GM12892 (cell line): ENCODE measurements around the gene HLA-DQB2. TPM values are rescaled to one million over a fixed set of nuclear protein-coding genes. Genes with fewer than 3 reads are reported as not detected.
"Not testable (repeated sequence)": the region's sequence is repeated elsewhere in the genome, so short reads cannot be mapped to it uniquely, and the experiment has no call there.

Experiments
- DNase-seq: peaks from one replicate; pipeline ENCODE4 v3.0.0; 2011; ENCODE audit not compliant: insufficient read length
- FAIRE-seq: peaks from 2 replicates; lab custom pipeline; 2011; peaks lifted over from hg19 to GRCh38; lab: Jason Lieb, UNC
- POLR2A ChIP-seq: IDR thresholded peaks from 2 replicates; pipeline ENCODE4 v1.6.1; 2011; ENCODE audit warnings: low read depth, low read length, control low read depth
- POLR2AphosphoS5 ChIP-seq: IDR thresholded peaks from 2 replicates; pipeline ENCODE4 v1.6.1; 2011; ENCODE audit warnings: low read depth, low read length, control low read depth
- TAF1 ChIP-seq: IDR thresholded peaks from 2 replicates; pipeline ENCODE4 v1.6.1; 2011; ENCODE audit warnings: low read depth, mild to moderate bottlenecking, control low read depth, low read length, borderline replicate concordance
- polyA plus RNA-seq: library from polyadenylated mRNA; unstranded; fragments of >200 nt; gene quantifications from one replicate; pipeline ENCODE4 v1.2.1, GENCODE V29; 2012; ENCODE audit warnings: missing spikeins, inconsistent platforms; ENCODE audit not compliant: missing spikeins

Gene HLA-DQB2
- 0.78 TPM for polyA plus RNA-seq

DNA sequence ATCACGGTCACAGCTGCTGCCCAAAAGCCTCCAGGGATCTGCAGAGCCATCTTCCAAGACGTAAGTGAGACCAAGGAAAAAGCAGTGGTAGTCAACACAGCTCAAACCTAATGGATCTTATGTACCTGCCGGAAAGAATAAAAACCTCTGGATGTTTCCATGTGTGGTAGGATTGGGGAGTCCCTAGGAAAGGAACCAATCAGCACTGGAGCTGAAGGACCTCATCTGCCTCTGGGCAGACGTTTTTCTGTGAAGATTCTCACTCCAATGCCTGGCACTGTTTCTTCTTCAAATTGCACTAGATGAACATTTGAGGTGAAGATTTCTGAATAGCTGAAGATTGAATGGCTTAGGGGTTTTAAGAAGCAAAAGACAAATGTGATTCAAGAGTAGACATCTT, at the start of gene HLA-DQB2:
HLA-DQB2 (minus strand) TSS at position 112 of the 400 bp plus-strand sequence; CDS start at position 50, 62 bp downstream.
- FAIRE-seq (no peak), DNase-seq (no peak)
- TF ChIP-seq TAF1 (no peak), POLR2A (no peak), POLR2AphosphoS5 (no peak)

DNA sequence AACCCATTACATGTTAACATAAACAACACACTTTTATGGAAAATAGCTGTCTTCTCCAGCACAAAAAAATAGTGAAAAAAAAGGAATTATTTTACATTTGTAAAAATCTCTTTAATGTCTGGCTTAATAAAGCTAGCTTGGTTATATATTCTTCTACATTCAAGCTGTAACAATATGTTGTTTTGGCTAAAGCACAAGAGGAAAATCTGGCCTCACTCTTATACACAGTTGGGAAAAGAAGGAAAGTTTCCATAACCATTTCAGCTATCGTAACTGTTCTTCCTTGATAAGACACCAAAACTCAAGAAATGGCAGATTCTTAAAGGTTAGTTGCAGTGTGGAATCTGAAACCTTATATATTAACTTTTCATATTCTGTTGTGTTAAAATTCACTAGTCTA, 45.8 kb upstream of the HLA-DQB2 start:
- no peak for FAIRE-seq
- no peak for DNase-seq
- no peak for TF ChIP-seq POLR2AphosphoS5
- TF ChIP-seq TAF1: no peak
- no peak for TF ChIP-seq POLR2A

DNA sequence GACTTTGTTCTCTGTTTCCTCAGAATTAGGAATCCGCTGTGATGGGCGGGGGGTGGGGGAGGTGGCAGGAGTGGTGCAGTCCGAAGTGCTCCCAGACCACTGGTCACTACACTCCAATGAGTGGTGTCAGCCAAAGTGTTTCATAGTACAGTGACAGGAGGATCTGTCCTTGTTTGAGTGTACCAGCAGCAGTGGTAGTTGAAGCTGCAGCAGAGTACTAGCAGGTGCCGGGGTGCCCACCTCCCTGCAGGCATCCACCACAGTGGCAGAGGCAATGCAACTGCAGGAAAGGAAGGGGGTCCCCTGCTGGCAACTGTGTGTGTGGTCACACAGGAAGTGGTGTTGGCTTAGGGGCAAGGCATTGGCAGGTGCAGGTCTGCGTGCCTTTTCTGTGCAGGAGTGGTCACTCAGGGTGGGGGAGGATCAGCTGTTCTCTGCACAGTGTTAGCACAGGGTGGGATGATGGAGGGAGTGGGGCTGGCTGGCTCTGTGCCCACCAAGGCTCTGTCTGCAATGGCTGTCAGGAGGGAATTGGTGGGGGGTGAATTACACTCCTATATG, 43.8 kb upstream of the HLA-DQB2 start:
- DNase-seq (no peak), FAIRE-seq (no peak)
- TF ChIP-seq POLR2A (no peak), POLR2AphosphoS5 (0 out of 2 replicates have a peak, but pooled peaks have one; percentile 31), TAF1 (no peak)

DNA sequence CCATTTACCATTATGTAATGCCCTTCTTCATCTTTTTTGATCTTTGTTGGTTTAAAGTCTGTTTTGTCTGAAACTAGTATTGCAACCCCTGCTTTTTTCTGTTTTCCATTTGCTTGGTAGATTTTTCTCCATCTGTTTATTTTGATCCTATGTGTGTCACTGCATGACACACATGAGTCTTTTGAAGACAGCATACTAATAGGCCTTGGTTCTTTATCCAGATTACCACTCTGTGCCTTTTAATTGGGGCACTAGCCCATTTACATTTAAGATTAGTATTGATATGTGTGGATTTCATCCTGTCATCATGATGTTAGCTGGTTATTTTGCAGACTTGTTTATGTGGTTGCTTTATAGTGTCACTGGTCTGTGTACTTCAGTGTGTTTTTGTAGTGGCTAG, 42.1 kb upstream of the HLA-DQB2 start:
- FAIRE-seq, DNase-seq: not testable (repeated sequence)

DNA sequence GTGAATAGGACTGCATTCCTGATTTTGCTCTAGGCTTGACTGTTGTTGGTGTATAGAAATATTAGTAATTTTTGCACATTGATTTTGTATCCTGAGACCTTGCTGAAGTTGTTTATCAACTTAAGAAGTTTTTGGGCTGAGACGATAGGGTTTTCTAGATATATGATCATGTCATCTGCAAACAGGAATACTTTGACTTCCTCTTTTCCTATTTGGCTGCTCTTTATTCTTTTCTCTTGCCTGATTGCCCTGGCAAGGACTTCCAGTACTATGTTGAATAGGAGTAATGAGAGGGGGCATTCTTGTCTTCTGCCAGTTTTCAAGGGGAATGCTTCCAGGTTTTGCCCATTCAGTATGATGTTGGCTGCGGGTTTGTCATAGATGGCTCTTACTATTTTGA, 40.1 kb upstream of the HLA-DQB2 start:
- no peak for TF ChIP-seq POLR2AphosphoS5
- TF ChIP-seq POLR2A: no peak
- TF ChIP-seq TAF1: no peak
- no peak for DNase-seq
- no peak for FAIRE-seq

DNA sequence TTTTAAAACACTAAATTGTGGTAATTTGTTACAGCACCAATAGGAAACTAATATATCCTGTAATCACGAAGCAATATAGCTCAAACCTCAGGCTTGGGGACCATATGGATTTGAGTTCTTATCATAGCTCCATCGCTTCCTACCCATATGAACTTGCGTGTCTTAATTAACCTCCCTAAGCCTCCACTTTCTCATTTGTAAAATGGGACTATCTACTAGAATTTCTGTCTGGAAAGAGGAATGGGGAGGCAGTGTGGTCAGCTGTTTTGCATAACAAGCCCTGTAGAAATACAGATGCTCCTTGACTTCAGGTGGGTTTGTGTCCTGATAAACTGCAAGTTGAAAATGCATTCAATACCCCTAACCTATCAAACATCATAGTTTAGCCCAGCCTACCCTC, 36.4 kb upstream of the HLA-DQB2 start:
- TF ChIP-seq POLR2A (no peak), POLR2AphosphoS5 (no peak), TAF1 (no peak)
- DNase-seq: no peak
- FAIRE-seq: no peak

DNA sequence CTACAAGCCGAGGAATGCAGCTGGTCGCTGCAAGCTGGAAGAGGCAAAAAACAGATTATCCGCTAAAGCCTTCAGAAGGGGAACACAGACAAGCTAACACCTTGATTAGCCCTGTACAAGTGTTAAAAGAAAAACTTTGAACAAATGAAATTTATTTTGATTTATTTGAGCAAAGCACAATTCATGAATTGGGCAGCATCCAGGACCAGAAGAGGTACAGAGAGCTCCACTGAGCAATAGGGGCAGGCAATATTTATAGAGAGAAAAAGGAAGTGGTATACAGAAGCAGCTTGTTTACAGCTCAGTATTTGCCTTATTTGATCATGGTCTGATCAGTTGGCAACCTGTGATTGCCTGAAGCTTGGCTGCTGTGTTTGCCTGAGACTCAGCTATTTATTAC, 35.8 kb upstream of the HLA-DQB2 start:
- FAIRE-seq: no peak

DNA sequence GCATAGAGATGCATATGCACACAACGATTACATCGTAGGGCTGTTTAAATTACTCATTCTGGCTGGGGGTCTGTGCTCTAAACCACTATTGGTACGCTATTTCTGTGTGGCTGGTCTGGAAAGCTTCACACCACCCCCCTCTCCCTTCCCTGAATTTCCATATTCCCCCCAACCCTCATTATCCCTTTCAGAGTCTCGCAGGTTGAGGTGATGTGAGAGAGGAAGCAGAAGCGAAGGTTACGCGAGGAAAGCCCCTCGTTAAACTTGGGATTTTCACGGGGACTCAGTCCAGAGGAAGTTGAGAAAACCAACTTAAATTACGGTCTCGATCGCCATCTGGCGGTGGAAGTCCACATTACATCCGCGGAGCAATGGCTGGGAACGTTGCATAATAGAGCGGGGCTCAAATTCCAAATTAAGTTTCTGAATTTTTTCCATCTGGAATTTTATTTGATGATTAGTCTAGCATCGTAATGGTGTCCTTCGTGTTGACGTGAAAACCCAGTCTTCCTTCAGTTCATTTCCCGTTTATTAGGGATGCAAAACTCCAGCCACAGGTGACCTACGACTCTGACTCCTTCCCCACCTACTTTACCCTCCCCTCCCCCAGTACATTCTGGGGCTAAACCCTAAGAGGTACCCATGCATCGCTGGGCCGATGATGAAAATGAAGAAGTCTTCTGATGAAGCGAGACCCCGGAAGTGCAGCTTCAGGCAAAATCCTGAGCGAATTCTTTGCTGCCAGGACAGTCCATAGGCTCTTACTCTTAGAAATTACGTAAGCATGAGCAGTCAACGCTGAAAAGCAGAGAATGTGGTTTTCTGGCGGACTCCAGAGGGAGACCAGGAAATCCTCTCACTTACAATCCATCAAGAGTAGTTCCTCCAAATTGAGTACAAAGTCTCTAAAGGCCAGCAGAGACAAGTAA, 33.8 kb upstream of the HLA-DQB2 start:
- FAIRE-seq (peak; percentile 98), DNase-seq (no peak)
- TF ChIP-seq POLR2A (no peak), POLR2AphosphoS5 (no peak), TAF1 (no peak)

More for the DNA sequence above, 35.8 kb upstream of the HLA-DQB2 start:
- DNase-seq: no peak
- TF ChIP-seq POLR2A (no peak), POLR2AphosphoS5 (no peak), TAF1 (no peak)

DNA sequence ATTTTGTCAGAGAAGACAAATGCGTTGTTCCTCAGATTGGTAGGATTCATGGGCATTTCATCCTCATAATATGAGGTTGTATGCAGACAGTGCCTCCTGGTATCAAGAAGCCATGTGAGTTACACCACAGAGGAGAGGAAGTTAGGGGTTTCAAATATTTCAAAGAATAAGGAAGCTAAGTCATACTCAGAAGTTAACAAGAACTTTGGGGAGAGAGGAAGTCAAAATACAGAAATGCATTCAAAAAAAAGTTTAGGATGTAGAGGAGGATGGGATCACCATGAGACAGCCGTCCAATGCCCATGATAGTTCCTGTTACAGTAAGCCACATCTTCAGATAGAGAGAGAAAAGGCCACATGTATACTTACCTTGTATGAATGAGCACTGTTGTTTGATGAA, 31.2 kb upstream of the HLA-DQB2 start:
- DNase-seq (no peak), FAIRE-seq (peak; percentile 33)
- TF ChIP-seq POLR2AphosphoS5: no peak
- no peak for TF ChIP-seq TAF1
- TF ChIP-seq POLR2A: no peak

DNA sequence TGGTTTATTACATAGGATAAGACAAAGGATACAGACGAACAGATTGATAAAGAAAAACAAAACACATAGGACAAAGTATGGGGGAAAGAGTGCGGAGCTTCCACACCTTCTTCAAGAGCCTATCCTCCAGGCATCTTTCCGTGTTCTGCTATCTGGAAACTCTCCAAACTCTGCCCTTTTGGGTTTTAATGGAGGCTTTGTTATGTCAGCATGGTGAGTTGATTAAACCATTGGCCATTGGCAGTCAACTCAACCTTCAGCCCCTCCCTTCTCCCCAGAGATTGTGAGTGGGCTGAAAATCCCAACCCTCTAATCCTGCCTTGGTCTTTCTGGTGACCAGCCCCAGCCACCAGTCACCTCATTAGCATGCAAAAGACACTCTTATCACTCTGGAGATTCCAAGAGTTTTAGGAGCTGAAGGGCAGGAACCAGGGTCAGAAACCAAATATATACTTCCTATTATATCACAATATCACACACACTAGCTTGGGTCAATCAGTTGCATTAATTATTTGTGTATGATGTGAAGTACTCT, 29.6 kb upstream of the HLA-DQB2 start:
- FAIRE-seq (no peak), DNase-seq (no peak)
- TF ChIP-seq TAF1 (no peak), POLR2AphosphoS5 (no peak), POLR2A (no peak)

DNA sequence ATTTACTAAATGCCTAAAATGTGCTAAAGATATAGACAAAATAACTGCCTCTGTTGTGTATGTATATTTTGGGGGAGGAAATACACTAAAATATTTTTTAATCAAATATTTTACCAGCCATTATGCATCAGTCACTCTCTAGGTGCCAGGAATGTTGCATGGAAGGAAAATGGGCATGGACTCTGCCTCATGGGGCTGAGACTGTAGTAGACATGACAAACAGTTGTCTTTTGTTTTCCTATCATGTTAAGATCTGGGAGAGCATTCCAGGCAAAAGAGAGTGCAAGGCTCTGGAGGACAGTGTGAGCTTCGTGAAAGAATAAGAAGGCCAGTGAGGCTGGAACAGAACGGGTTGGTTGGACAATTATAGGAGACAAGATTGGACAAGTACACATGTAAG, 27.0 kb upstream of the HLA-DQB2 start:
- DNase-seq: no peak
- FAIRE-seq: no peak
- TF ChIP-seq TAF1 (no peak), POLR2A (no peak), POLR2AphosphoS5 (no peak)
